ENCODE measurements around the gene PAQR7.
"Not testable (repeated sequence)": the region's sequence is repeated elsewhere in the genome, so short reads cannot be mapped to it uniquely, and the experiment has no call there.

The PAQR7 gene

GRCh38 chr1:25847929-25848328 lies 27.6 kb downstream of the PAQR7 start:
- no peak for DNase-seq (ENCODE audit: low read depth in 2 of 2)

GRCh38 chr1:25845664-25846063 lies 29.8 kb downstream of the PAQR7 start:
- DNase-seq (ENCODE audit: low read depth in 2 of 2): no peak

- no peak for DNase-seq (ENCODE audit: low read depth in 2 of 2)
These were observed 30.8 kb downstream of the PAQR7 start for GRCh38 chr1:25844536-25845337.

GRCh38 chr1:25843483-25843882 lies 32.0 kb downstream of the PAQR7 start:
- no peak for DNase-seq (ENCODE audit: low read depth in 2 of 2)

- not testable (repeated sequence) for DNase-seq (ENCODE audit: low read depth in 2 of 2)
These were observed 35.7 kb downstream of the PAQR7 start for GRCh38 chr1:25839808-25840207.

GRCh38 chr1:25837262-25837875 lies 38.1 kb downstream of the PAQR7 start:
- no peak for DNase-seq (ENCODE audit: low read depth in 2 of 2)

GRCh38 chr1:25836695-25837094 lies 38.8 kb downstream of the PAQR7 start:
- DNase-seq (ENCODE audit: low read depth in 2 of 2): no peak

GRCh38 chr1:25834894-25835293 lies 40.6 kb downstream of the PAQR7 start:
- DNase-seq (ENCODE audit: low read depth in 2 of 2): no peak

GRCh38 chr1:25833158-25833557 lies 42.4 kb downstream of the PAQR7 start:
- DNase-seq (ENCODE audit: low read depth in 2 of 2): no peak

- no peak for DNase-seq (ENCODE audit: low read depth in 2 of 2)
These were observed 43.0 kb downstream of the PAQR7 start for GRCh38 chr1:25832336-25833037.

GRCh38 chr1:25831569-25832196 lies 43.8 kb downstream of the PAQR7 start:
- no peak for DNase-seq (ENCODE audit: low read depth in 2 of 2)

GRCh38 chr1:25829046-25829445 lies 46.5 kb downstream of the PAQR7 start:
- DNase-seq (ENCODE audit: low read depth in 2 of 2): no peak

- no peak for DNase-seq (ENCODE audit: low read depth in 2 of 2)
These were observed 47.0 kb downstream of the PAQR7 start for GRCh38 chr1:25828491-25828890.

- DNase-seq (ENCODE audit: low read depth in 2 of 2): no peak
These were observed 48.9 kb downstream of the PAQR7 start for GRCh38 chr1:25826571-25826970.

- no peak for DNase-seq (ENCODE audit: low read depth in 2 of 2)
These were observed 49.9 kb downstream of the PAQR7 start for GRCh38 chr1:25825605-25826004.

- no peak for DNase-seq (ENCODE audit: low read depth in 2 of 2)
These were observed 53.8 kb downstream of the PAQR7 start for GRCh38 chr1:25821630-25822091.

GRCh38 chr1:25821112-25821476 lies 54.4 kb downstream of the PAQR7 start:
- DNase-seq (ENCODE audit: low read depth in 2 of 2): no peak

GRCh38 chr1:25820247-25821111 lies 55.0 kb downstream of the PAQR7 start:
- DNase-seq (ENCODE audit: low read depth in 2 of 2): peak in 1 of 2 donors; percentile 37

GRCh38 chr1:25819491-25820246 lies 55.8 kb downstream of the PAQR7 start, which contains the start of gene MTFR1L:
MTFR1L (plus strand) TSS chr1:25819954; CDS start chr1:25823105, 3,151 bp downstream.
- peak; percentile 76 to 87 for DNase-seq (ENCODE audit: low read depth in 2 of 2)

GRCh38 chr1:25818569-25818968 lies 56.9 kb downstream of the PAQR7 start:
- DNase-seq (ENCODE audit: low read depth in 2 of 2): no peak

Data from stimulated activated CD4-positive, alpha-beta T cell treated with anti-CD3 and anti-CD28 coated beads, Interleukin-1b, Interleukin-23, amount 100 ng/mL, for 1 hour (primary cell).